IMR-90 (cell line): ENCODE data around the gene EPHX1. TPM values are rescaled to one million over a fixed set of nuclear protein-coding genes. Genes with fewer than 3 reads are reported as not detected.

ENCODE experiments used
- ATAC-seq: fragments of 200-7000 bp; cut with Tn5 transposase; 2 replicates; pipeline ENCODE4 v1.9.1; 2020; ENCODE audit warnings: low read depth, mild to moderate bottlenecking, moderate library complexity
- BruUV-seq: library from RNA; stranded (reverse); fragments of 400-500 nt; replicated peaks from 2 replicates; lab custom pipeline; 2021; lab: Mats Ljungman, UMichigan
- CTCF ChIA-PET: fragments of 300-600 bp; formaldehyde crosslinking; extraction: SDS; loops from one replicate; lab custom pipeline; 2021; ENCODE audit warnings: antibody characterized with exemption; lab: Yijun Ruan, JAX
- POLR2A ChIA-PET: fragments of 300-600 bp; sonication (Branson Sonifier 250); formaldehyde crosslinking; loops from one replicate; lab custom pipeline; 2022; ENCODE audit warnings: antibody characterized with exemption; ENCODE audit not compliant: unreplicated experiment; lab: Charles Lee
- DNase-seq: peaks from one replicate; pipeline ENCODE4 v3.0.0; 2013
- H2AFZ ChIP-seq: replicated peaks from 2 replicates; pipeline ENCODE3; 2013; ENCODE audit warnings: low read length, mild to moderate bottlenecking; ENCODE audit not compliant: poor library complexity
- H2AK5ac ChIP-seq: 2 replicates; pipeline ENCODE4 v1.6.1; 2013; ENCODE audit warnings: low read depth, low read length, inconsistent platforms
- H2AK9ac ChIP-seq: replicated peaks from 2 replicates; pipeline ENCODE3; 2013; ENCODE audit warnings: mild to moderate bottlenecking, low read depth, low read length, moderate library complexity; ENCODE audit not compliant: poor library complexity
- H2BK120ac ChIP-seq: 2 replicates; pipeline ENCODE4 v1.6.1; 2013; ENCODE audit warnings: low read depth, low read length, inconsistent platforms
- H2BK15ac ChIP-seq: 3 replicates; pipeline ENCODE4 v1.6.1; 2013; ENCODE audit warnings: low read depth, low read length, inconsistent platforms
- H2BK20ac ChIP-seq: 2 replicates; pipeline ENCODE4 v1.6.1; 2013; ENCODE audit warnings: low read depth, mild to moderate bottlenecking, inconsistent platforms, low read length, moderate library complexity
- H2BK5ac ChIP-seq: 2 replicates; pipeline ENCODE4 v1.6.1; 2013; ENCODE audit warnings: mild to moderate bottlenecking, low read depth, low read length, inconsistent platforms; ENCODE audit not compliant: poor library complexity, severe bottlenecking
- H3K14ac ChIP-seq: replicated peaks from 2 replicates; pipeline ENCODE4 v1.6.1; 2013; ENCODE audit warnings: low read depth, low read length, inconsistent platforms
- H3K18ac ChIP-seq: 2 replicates; pipeline ENCODE4 v1.6.1; 2013; ENCODE audit warnings: low read depth, low read length, control low read depth
- H3K23ac ChIP-seq: 2 replicates; pipeline ENCODE4 v1.6.1; 2013; ENCODE audit warnings: low read depth, low read length, inconsistent platforms
- H3K27ac ChIP-seq: 2 replicates; pipeline ENCODE4 v1.5.1; 2013; ENCODE audit warnings: mild to moderate bottlenecking, control low read depth, low read length; ENCODE audit not compliant: insufficient read depth
- H3K27me3 ChIP-seq: 2 replicates; pipeline ENCODE4 v1.6.1; 2013; ENCODE audit warnings: low read length; ENCODE audit not compliant: control insufficient read depth, insufficient read depth
- H3K36me3 ChIP-seq: 2 replicates; pipeline ENCODE4 v1.6.1; 2013; ENCODE audit warnings: low read length, mixed read lengths; ENCODE audit not compliant: control insufficient read depth, insufficient read depth
- H3K4ac ChIP-seq: 2 replicates; pipeline ENCODE4 v1.6.1; 2013; ENCODE audit warnings: low read depth, low read length, inconsistent platforms
- H3K4me1 ChIP-seq: 2 replicates; pipeline ENCODE4 v1.6.1; 2013; ENCODE audit warnings: low read length, mixed read lengths; ENCODE audit not compliant: control insufficient read depth, insufficient read depth
- H3K4me2 ChIP-seq: 2 replicates; pipeline ENCODE4 v1.6.1; 2013; ENCODE audit warnings: low read depth, mild to moderate bottlenecking, control low read depth, low read length, moderate library complexity
- H3K4me3 ChIP-seq: 2 replicates; pipeline ENCODE4 v1.5.1; 2013; ENCODE audit warnings: low read depth, mild to moderate bottlenecking, control low read depth, low read length, moderate library complexity; ENCODE audit not compliant: insufficient read depth
- H3K56ac ChIP-seq: 2 replicates; pipeline ENCODE4 v1.6.1; 2013; ENCODE audit warnings: low read length, inconsistent platforms; ENCODE audit not compliant: insufficient read depth; ENCODE audit errors: extremely low read depth
- H3K79me1 ChIP-seq, 2 experiments: 2 replicates each; pipeline ENCODE4 v1.6.1; 2013; ENCODE audit warnings: low read length in 2 of 2, inconsistent platforms in 1 of 2, low read depth in 1 of 2
- H3K9ac ChIP-seq: 2 replicates; pipeline ENCODE4 v1.6.1; 2013; ENCODE audit warnings: low read depth, low read length, control low read depth
- H3K9me1 ChIP-seq: 2 replicates; pipeline ENCODE4 v1.6.1; 2013; ENCODE audit warnings: low read length, inconsistent platforms; ENCODE audit not compliant: insufficient read depth
- H3K9me3 ChIP-seq: 2 replicates; pipeline ENCODE4 v1.6.1; 2013; ENCODE audit warnings: low read length; ENCODE audit not compliant: control insufficient read depth, insufficient read depth
- H4K20me1 ChIP-seq: 2 replicates; pipeline ENCODE4 v1.6.1; 2013; ENCODE audit warnings: low read length, inconsistent platforms; ENCODE audit not compliant: insufficient read depth
- H4K5ac ChIP-seq: 2 replicates; pipeline ENCODE4 v1.6.1; 2013; ENCODE audit warnings: mild to moderate bottlenecking, low read depth, low read length, control low read depth
- H4K8ac ChIP-seq, 2 experiments: 2 replicates each; pipeline ENCODE4 v1.6.1; 2013; ENCODE audit warnings: low read depth in 2 of 2, low read length in 2 of 2, control low read depth in 1 of 2, inconsistent platforms in 1 of 2
- H4K91ac ChIP-seq: 2 replicates; pipeline ENCODE4 v1.6.1; 2013; ENCODE audit warnings: low read depth, low read length, inconsistent platforms; ENCODE audit not compliant: insufficient read depth
- BHLHE40 ChIP-seq: fragments of 150-350 bp; IDR thresholded peaks from 2 replicates; pipeline ENCODE4 v1.6.1; 2016; ENCODE audit warnings: mild to moderate bottlenecking, low read depth, low read length
- MAZ ChIP-seq: IDR thresholded peaks from 2 replicates; pipeline ENCODE4 v1.6.1; 2012; ENCODE audit warnings: low read depth, mild to moderate bottlenecking, low read length, improper control_type of control experiment, moderate library complexity, borderline replicate concordance
- MXI1 ChIP-seq: IDR thresholded peaks from 2 replicates; pipeline ENCODE4 v1.6.1; 2012; ENCODE audit warnings: low read depth, mild to moderate bottlenecking, low read length, moderate library complexity, borderline replicate concordance
- POLR2A ChIP-seq: IDR thresholded peaks from 2 replicates; pipeline ENCODE4 v1.6.1; 2012; ENCODE audit warnings: mild to moderate bottlenecking, low read depth, low read length
- RFX5 ChIP-seq: IDR thresholded peaks from 2 replicates; pipeline ENCODE4 v1.8.0; 2012; ENCODE audit warnings: low read depth, mild to moderate bottlenecking, low read length, moderate library complexity
- SMC3 ChIP-seq: fragments of 150-350 bp; IDR thresholded peaks from 2 replicates; pipeline ENCODE4 v1.6.1; 2016; ENCODE audit warnings: low read depth, mild to moderate bottlenecking, antibody characterized with exemption, low read length, moderate library complexity
- WGBS, 2 experiments: methylation state at CpG; one replicate each; pipeline versions ENCODE4 v1.1.5 to v1.1.7; 2013; ENCODE audit warnings: missing lambda C conversion rate in 2 of 2; ENCODE audit not compliant: insufficient read length in 1 of 2; ENCODE audit errors: extremely low coverage in 2 of 2; 5-methylcytosine and 5-hydroxymethylcytosine counted together
- dilution Hi-C: fragments of 300-500 bp; cut with HindIII; formaldehyde crosslinking; loops from one replicate; pipeline ENCODE4 v1.14.3; 2018; ENCODE audit warnings: low sequenced_read_pairs; ENCODE audit not compliant: unreplicated experiment
- in situ Hi-C: fragments of 300-500 bp; cut with MboI; formaldehyde crosslinking; loops from 3 replicates; pipeline ENCODE4 v1.14.3; 2019; ENCODE audit warnings: low sequenced_read_pairs, inconsistent platforms, mixed read lengths
- intact Hi-C: fragments of 100-400 bp; cut with micrococcal nuclease; formaldehyde crosslinking; loops from 2 replicates; pipeline ENCODE4 v1.10.0; 2022
- polyA plus RNA-seq, 3 experiments: library from polyadenylated mRNA; depleted of rRNA; stranded (reverse); fragments of >200 nt; gene quantifications; 2 replicates each; pipeline ENCODE4 v1.2.3, GENCODE V29; 2012; ENCODE audit warnings: low replicate concordance in 1 of 3
- total RNA-seq: library from RNA; depleted of rRNA; stranded (reverse); fragments of >200 nt; gene quantifications from 2 replicates; pipeline ENCODE4 v1.2.3, GENCODE V29; 2012
- TF ChIP-seq, protein P1 (sequence below): fragments of 150-350 bp; IDR thresholded peaks from 2 replicates; pipeline ENCODE4 v1.6.1; 2017; ENCODE audit warnings: mild to moderate bottlenecking, antibody characterized with exemption, low read length, low read depth
- TF ChIP-seq, protein P2 (sequence below): conservative IDR thresholded peaks from 2 replicates; pipeline ENCODE4 v1.5.1; 2012; ENCODE audit warnings: mild to moderate bottlenecking, low read depth, low read length, improper control_type of control experiment
- TF ChIP-seq, protein P3 (sequence below): fragments of 150-350 bp; IDR thresholded peaks from 2 replicates; pipeline ENCODE4 v1.6.1; 2016; ENCODE audit warnings: low read depth, mild to moderate bottlenecking, low read length, moderate library complexity, borderline replicate concordance

The EPHX1 gene
- total and polyA plus RNA-seq, 2 of the 4 experiments (the other 2 are of a cell fraction): 20.3 to 46.3 TPM

DNA sequence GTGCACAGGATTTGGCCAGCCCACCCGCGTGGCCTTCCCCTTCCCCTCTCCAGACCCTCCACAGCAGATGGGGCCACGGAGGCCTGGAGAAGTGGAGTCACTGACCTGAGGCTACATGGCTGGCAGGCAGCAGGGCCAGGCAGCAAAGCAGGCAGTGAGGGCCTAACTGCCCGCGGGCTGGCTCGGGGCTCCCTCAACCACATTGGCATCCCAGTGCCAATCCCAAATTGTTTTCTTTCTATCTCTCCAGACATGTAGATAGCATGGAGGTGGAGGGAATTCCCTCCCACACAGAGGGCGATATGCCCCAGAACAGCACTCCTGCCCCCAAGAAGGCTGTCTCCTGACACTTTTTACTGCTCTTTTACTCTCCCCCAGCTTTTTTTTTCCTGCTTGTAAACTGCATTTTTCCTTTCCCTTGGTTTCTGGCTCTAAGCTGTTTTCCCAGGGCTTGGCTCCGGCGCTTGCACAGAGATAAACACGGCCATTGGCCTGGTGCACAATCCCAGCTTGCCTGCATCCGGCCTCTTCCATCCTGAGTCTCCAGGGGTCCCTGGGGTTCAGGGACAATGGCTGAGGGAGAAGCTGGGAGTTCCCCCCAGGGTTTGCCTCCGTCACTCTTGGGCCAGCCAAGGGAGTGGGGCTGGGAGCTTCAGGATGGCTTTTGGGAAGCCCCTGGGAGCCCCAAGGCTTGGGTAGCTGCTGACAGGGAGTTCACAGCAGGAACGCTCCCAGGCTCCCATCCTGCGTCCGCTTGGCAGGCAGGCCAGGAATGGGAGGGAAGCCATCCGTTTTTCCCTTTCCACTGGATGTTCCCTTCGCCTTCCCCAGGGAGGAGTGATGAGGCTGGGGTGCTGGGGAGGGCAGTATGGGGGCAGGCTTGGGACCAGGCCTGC is 7.0 kb downstream of the EPHX1 start:
- Histone ChIP-seq H2AK9ac (peak overlapping the region; percentile 59), H3K27ac (peak overlapping the region; percentile 66), H2BK20ac (peak overlapping the region; percentile 92), H2BK120ac (peak overlapping the region; percentile 94), H3K4me1 (peaks cover 30% of the 10 kb centered on the region), H2BK5ac (peak overlapping the region; percentile 64), H4K91ac (peak overlapping the region; percentile 88), H4K5ac (peak overlapping the region; percentile 73), H2AK5ac (peak overlapping the region; percentile 95), H3K18ac (peak overlapping the region; percentile 70), H3K9me1 (peaks cover 28% of the 10 kb centered on the region), H3K23ac (peak overlapping the region; percentile 75), H3K9ac (peak overlapping the region; percentile 31), H3K14ac (peak overlapping the region; percentile 82), H2BK15ac (peak overlapping the region; percentile 47; the same call in 2 of the 3 replicates), H3K79me1 (peaks cover 12 to 31% of the 10 kb centered on the region in 2 experiments; a peak in 3 of 4 replicates), H3K4me2 (no peak overlapping the region), H3K4me3 (no peak overlapping the region), H2AFZ (peak overlapping the region; percentile 82), H3K4ac (peak overlapping the region; percentile 89), H3K36me3 (no peaks in the 10 kb centered on the region), H3K27me3 (no peaks in the 10 kb centered on the region), H4K20me1 (no peaks in the 10 kb centered on the region), H3K9me3 (no peaks in the 10 kb centered on the region), H3K56ac (peak overlapping the region; percentile 52; the same call in 1 of the 2 replicates), H4K8ac (peak overlapping the region; percentile 80 to 90)
- 0% methylated on average over 1 of the region's 17 CpGs; no CpG with 5 or more reads in 1 of the 2 experiments for WGBS, 2 experiments
- POLR2A ChIA-PET: no interaction called here
- in situ Hi-C loops (no loop called here), dilution Hi-C loops (no loop called here), intact Hi-C loops (no loop called here)
- no TSS peak for BruUV-seq
- peak; percentile 7 for DNase-seq
- CTCF ChIA-PET: interaction anchor here (1.1 kb wide), 1 partner anchor 28 kb away, joined by 3 read pairs; no protein-coding TSS in a partner anchor
- TF ChIP-seq, protein P1, sequence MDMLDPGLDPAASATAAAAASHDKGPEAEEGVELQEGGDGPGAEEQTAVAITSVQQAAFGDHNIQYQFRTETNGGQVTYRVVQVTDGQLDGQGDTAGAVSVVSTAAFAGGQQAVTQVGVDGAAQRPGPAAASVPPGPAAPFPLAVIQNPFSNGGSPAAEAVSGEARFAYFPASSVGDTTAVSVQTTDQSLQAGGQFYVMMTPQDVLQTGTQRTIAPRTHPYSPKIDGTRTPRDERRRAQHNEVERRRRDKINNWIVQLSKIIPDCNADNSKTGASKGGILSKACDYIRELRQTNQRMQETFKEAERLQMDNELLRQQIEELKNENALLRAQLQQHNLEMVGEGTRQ: no peak
- TF ChIP-seq SMC3 (no peak), MAZ (no peak), MXI1 (no peak), RFX5 (no peak), BHLHE40 (no peak), POLR2A (no peak)
- TF ChIP-seq, protein P2, sequence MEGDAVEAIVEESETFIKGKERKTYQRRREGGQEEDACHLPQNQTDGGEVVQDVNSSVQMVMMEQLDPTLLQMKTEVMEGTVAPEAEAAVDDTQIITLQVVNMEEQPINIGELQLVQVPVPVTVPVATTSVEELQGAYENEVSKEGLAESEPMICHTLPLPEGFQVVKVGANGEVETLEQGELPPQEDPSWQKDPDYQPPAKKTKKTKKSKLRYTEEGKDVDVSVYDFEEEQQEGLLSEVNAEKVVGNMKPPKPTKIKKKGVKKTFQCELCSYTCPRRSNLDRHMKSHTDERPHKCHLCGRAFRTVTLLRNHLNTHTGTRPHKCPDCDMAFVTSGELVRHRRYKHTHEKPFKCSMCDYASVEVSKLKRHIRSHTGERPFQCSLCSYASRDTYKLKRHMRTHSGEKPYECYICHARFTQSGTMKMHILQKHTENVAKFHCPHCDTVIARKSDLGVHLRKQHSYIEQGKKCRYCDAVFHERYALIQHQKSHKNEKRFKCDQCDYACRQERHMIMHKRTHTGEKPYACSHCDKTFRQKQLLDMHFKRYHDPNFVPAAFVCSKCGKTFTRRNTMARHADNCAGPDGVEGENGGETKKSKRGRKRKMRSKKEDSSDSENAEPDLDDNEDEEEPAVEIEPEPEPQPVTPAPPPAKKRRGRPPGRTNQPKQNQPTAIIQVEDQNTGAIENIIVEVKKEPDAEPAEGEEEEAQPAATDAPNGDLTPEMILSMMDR: no peak
- TF ChIP-seq, protein P3, sequence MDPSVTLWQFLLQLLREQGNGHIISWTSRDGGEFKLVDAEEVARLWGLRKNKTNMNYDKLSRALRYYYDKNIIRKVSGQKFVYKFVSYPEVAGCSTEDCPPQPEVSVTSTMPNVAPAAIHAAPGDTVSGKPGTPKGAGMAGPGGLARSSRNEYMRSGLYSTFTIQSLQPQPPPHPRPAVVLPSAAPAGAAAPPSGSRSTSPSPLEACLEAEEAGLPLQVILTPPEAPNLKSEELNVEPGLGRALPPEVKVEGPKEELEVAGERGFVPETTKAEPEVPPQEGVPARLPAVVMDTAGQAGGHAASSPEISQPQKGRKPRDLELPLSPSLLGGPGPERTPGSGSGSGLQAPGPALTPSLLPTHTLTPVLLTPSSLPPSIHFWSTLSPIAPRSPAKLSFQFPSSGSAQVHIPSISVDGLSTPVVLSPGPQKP: no peak
- ATAC-seq: peak; percentile 8
